Measurements from ENCODE around the gene CNIH3. TPM values are rescaled to one million over a fixed set of nuclear protein-coding genes. Genes with fewer than 3 reads are reported as not detected.
A peak's percentile ranks its signal among the peaks of the same experiment; 100 is the strongest.

The CNIH3 gene
- total RNA-seq, 1 experiment from 2014 or later = 4.2 TPM

DNA sequence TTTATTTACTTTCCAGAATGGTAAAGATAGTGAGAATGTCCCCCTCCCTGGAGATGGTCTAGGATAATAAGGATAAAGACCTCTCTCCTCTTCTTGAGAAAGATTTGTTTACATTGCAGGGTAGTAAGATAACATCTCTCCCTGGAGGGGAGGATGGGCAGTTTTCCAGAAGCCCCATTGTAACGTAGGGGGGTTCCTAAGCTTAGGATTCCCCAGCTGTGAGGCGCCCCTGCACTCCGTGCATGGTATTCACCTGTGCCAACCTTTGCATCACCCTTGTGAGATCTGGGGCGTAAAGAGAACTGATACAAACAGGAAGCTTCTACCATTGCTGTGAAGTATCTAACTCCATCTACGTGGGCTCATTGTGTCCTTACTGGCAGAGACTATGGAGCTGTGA lies 164.6 kb downstream of the CNIH3 start:
- H3K56ac ChIP-seq (ENCODE audit: insufficient read length, low read depth, low read length) = no peak overlapping the region
- H4K5ac ChIP-seq (ENCODE audit: insufficient read length, low read depth, low read length) = no peak overlapping the region
- H4K91ac ChIP-seq (ENCODE audit: insufficient read length, low read depth, low read length) = no peak overlapping the region
- no peak overlapping the region for H4K8ac ChIP-seq (replicated peaks; ENCODE audit: insufficient read length, low read depth, low read length)
- WGBS (ENCODE audit: extremely low coverage, insufficient read length, low lambda C conversion rate) = no CpG with 5 or more reads among the region's 5 CpGs
- Mint-ChIP-seq H3K36me3 (ENCODE audit: insufficient read depth in 1 of 3, low read depth in 3 of 3) (no peaks in the 10 kb centered on the region; a peak in 4 of 7 replicates), H3K27ac (peak overlapping the region in 2 of 3 experiments; percentile 78 to 91; a peak in 3 of 7 replicates), H3K27me3 (ENCODE audit: low read depth) (no peaks in the 10 kb centered on the region; the same call in 1 of the 2 replicates), H3K9me3 (no peaks in the 10 kb centered on the region; a peak in 1 of 5 replicates), H3K4me1 (peaks cover 48 to 49% of the 10 kb centered on the region in 2 experiments), H3K4me3 (no peak overlapping the region)
- no peak overlapping the region for H3K4ac ChIP-seq (ENCODE audit: low read depth, low read length)
- no peak overlapping the region for H2AFZ ChIP-seq (ENCODE audit: low read length)
- H2BK120ac ChIP-seq (ENCODE audit: low read depth, low read length, poor library complexity, severe bottlenecking) = no peak overlapping the region
- H3K4me1 ChIP-seq (ENCODE audit: insufficient read depth, low read length) = peaks cover 11% of the 10 kb centered on the region
- DNase-seq = no peak
- H3K23me2 ChIP-seq (ENCODE audit: insufficient read length, low read depth, low read length, poor library complexity, severe bottlenecking) = no peaks in the 10 kb centered on the region
- H3K27me3 ChIP-seq (ENCODE audit: insufficient read depth, low read length) = no peaks in the 10 kb centered on the region
- no peak overlapping the region for H2BK12ac ChIP-seq (ENCODE audit: insufficient read length, low read depth, low read length)
- no peak overlapping the region for H3K23ac ChIP-seq (ENCODE audit: insufficient read length, low read depth, low read length)
- no peaks in the 10 kb centered on the region for H3K79me1 ChIP-seq (ENCODE audit: insufficient read depth, low read depth, low read length, poor library complexity, severe bottlenecking)
- H2BK20ac ChIP-seq (ENCODE audit: low read depth, low read length, poor library complexity, severe bottlenecking) = no peak overlapping the region
- no peaks in the 10 kb centered on the region for H3K79me2 ChIP-seq (ENCODE audit: insufficient read depth, low read length)
- H3K14ac ChIP-seq (ENCODE audit: insufficient read depth, low read length) = no peak overlapping the region
- H3K4me2 ChIP-seq (ENCODE audit: insufficient read depth, insufficient read length, low read length) = no peak overlapping the region
- H3K18ac ChIP-seq (ENCODE audit: insufficient read length, low read depth, low read length) = no peak overlapping the region
- no peaks in the 10 kb centered on the region for H3K9me3 ChIP-seq (ENCODE audit: control insufficient read depth, low read depth, low read length)
- no peak overlapping the region for H3K9ac ChIP-seq (ENCODE audit: extremely low read depth, insufficient read length, low read length)
- no peak overlapping the region for H3T11ph ChIP-seq (ENCODE audit: low read length)
- H2AK5ac ChIP-seq (ENCODE audit: insufficient read length, low read length) = peak overlapping the region; percentile 30
- H2BK15ac ChIP-seq (ENCODE audit: low read depth, low read length) = no peak overlapping the region
- H2BK5ac ChIP-seq (ENCODE audit: insufficient read length, low read length) = no peak overlapping the region
- TF ChIP-seq, protein P1, sequence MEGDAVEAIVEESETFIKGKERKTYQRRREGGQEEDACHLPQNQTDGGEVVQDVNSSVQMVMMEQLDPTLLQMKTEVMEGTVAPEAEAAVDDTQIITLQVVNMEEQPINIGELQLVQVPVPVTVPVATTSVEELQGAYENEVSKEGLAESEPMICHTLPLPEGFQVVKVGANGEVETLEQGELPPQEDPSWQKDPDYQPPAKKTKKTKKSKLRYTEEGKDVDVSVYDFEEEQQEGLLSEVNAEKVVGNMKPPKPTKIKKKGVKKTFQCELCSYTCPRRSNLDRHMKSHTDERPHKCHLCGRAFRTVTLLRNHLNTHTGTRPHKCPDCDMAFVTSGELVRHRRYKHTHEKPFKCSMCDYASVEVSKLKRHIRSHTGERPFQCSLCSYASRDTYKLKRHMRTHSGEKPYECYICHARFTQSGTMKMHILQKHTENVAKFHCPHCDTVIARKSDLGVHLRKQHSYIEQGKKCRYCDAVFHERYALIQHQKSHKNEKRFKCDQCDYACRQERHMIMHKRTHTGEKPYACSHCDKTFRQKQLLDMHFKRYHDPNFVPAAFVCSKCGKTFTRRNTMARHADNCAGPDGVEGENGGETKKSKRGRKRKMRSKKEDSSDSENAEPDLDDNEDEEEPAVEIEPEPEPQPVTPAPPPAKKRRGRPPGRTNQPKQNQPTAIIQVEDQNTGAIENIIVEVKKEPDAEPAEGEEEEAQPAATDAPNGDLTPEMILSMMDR (conservative IDR thresholded peaks at IDR 0.05) = no peak
- no peaks in the 10 kb centered on the region for H4K20me1 ChIP-seq (ENCODE audit: control insufficient read depth, insufficient read depth, insufficient read length)
- no peak overlapping the region for H3K27ac ChIP-seq (ENCODE audit: insufficient read length, low read depth, low read length)
